Measurements from ENCODE around the gene UBAP1L. TPM values are rescaled to one million over a fixed set of nuclear protein-coding genes. Genes with fewer than 3 reads are reported as not detected.
A peak's percentile ranks its signal among the peaks of the same experiment; 100 is the strongest.

The UBAP1L gene
- 1 to 10 TPM; 3.4 to 4.6 TPM for total RNA-seq

DNA sequence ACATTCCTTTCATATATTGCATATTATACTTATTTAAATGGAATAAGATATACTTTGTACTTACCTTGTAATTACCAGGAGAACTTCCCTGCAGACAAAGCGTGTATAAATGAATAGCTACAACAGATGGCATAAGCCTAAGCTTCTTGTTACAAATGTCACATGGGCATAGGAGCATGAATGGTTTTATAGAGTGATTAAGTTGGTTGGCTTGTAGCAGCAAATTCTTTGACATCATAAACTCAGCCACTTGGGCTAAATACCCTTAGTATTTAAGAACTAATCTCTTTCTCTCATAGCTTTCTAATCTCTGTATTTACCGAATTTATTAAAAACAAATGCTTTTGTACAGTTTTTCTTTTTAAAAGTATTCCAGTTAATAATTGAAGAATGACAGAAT is at the start of gene UBAP1L:
Gene UBAP1L, minus strand, starts transcription at position 115 of the 400 bp plus-strand sequence. CDS start 8,985 bp downstream, outside the sequence.
- intact Hi-C loops (cut with DNase I), result no loop called here
- H3K27ac ChIP-seq, result no peak within 1 kb of the TSS
- H3K27me3 ChIP-seq, result no peaks in the 10 kb centered on the region
- H3K4me1 ChIP-seq, result no peaks in the 10 kb centered on the region
- TF ChIP-seq, protein P1, sequence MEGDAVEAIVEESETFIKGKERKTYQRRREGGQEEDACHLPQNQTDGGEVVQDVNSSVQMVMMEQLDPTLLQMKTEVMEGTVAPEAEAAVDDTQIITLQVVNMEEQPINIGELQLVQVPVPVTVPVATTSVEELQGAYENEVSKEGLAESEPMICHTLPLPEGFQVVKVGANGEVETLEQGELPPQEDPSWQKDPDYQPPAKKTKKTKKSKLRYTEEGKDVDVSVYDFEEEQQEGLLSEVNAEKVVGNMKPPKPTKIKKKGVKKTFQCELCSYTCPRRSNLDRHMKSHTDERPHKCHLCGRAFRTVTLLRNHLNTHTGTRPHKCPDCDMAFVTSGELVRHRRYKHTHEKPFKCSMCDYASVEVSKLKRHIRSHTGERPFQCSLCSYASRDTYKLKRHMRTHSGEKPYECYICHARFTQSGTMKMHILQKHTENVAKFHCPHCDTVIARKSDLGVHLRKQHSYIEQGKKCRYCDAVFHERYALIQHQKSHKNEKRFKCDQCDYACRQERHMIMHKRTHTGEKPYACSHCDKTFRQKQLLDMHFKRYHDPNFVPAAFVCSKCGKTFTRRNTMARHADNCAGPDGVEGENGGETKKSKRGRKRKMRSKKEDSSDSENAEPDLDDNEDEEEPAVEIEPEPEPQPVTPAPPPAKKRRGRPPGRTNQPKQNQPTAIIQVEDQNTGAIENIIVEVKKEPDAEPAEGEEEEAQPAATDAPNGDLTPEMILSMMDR (IDR thresholded peaks at IDR 0.05), result no peak
- TF ChIP-seq POLR2A (IDR thresholded peaks at IDR 0.05), result no peak
- no peak within 1 kb of the TSS for H3K4me3 ChIP-seq
- DNase-seq (no peak), ATAC-seq (no peak)
- no peaks in the 10 kb centered on the region for H3K9me3 ChIP-seq
- H3K36me3 ChIP-seq (replicated peaks in 1 of 2; ENCODE audit: insufficient read depth in 1 of 2, low read depth in 2 of 2), result peaks cover 9 to 30% of the 10 kb centered on the region in 2 donors
- WGBS, 2 donors, result 81 to 89% methylated on average over 2 of the region's 2 CpGs

DNA sequence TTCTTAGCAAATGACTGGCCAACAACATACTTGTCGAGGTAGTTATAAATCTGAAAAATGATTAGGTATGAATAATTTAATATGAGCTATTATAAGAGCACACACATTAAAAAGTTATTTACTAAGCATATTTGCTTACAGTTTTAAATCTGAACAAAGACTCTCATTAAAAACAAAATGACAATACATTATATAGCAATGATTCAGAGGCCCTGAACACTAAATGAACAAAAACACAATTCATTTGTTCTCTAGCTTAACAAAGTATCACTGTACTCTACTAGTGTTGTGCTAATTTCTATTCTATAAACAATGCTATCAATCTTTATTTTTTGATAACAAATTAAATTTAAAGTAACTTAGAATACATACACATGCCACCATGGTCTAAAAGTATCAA is 49.1 kb upstream of the UBAP1L start:
- DNase-seq (no peak), ATAC-seq (no peak)
- H3K9me3 ChIP-seq, result no peaks in the 10 kb centered on the region
- no peaks in the 10 kb centered on the region for H3K27me3 ChIP-seq
- intact Hi-C loops (cut with DNase I), result no loop called here
- no peak overlapping the region for H3K4me3 ChIP-seq
- H3K36me3 ChIP-seq (replicated peaks in 1 of 2; ENCODE audit: insufficient read depth in 1 of 2, low read depth in 2 of 2), result peaks cover 7 to 9% of the 10 kb centered on the region in 2 donors
- 41 to 54% methylated on average over 1 of the region's 1 CpG for WGBS, 2 donors
- H3K27ac ChIP-seq, result no peak overlapping the region
- TF ChIP-seq POLR2A (IDR thresholded peaks at IDR 0.05), result no peak
- TF ChIP-seq, protein P1 (IDR thresholded peaks at IDR 0.05), result no peak
- no peaks in the 10 kb centered on the region for H3K4me1 ChIP-seq

GRCh38 chr15:65163041-65163440 is 48.0 kb upstream of the UBAP1L start:
- 84% methylated on average over 4 of the region's 4 CpGs for WGBS, 2 donors
- no peaks in the 10 kb centered on the region for H3K4me1 ChIP-seq
- H3K36me3 ChIP-seq (replicated peaks in 1 of 2; ENCODE audit: insufficient read depth in 1 of 2, low read depth in 2 of 2), result peaks cover 7 to 14% of the 10 kb centered on the region in 2 donors
- TF ChIP-seq, protein P1 (IDR thresholded peaks at IDR 0.05), result no peak
- no peak for TF ChIP-seq POLR2A (IDR thresholded peaks at IDR 0.05)
- no peaks in the 10 kb centered on the region for H3K9me3 ChIP-seq
- H3K27ac ChIP-seq, result no peak overlapping the region
- ATAC-seq (no peak), DNase-seq (no peak)
- intact Hi-C loops (cut with DNase I), result no loop called here
- no peaks in the 10 kb centered on the region for H3K27me3 ChIP-seq
- no peak overlapping the region for H3K4me3 ChIP-seq

- Histone ChIP-seq H3K4me3 (no peak overlapping the region), H3K9me3 (no peaks in the 10 kb centered on the region), H3K27me3 (no peaks in the 10 kb centered on the region), H3K4me1 (no peaks in the 10 kb centered on the region), H3K36me3 (replicated peaks in 1 of 2; ENCODE audit: insufficient read depth in 1 of 2, low read depth in 2 of 2) (peaks cover 6 to 40% of the 10 kb centered on the region in 2 donors), H3K27ac (no peak overlapping the region)
- WGBS, 2 donors, result 73 to 74% methylated on average over 5 of the region's 5 CpGs
- no peak for TF ChIP-seq POLR2A (IDR thresholded peaks at IDR 0.05)
- TF ChIP-seq, protein P1 (IDR thresholded peaks at IDR 0.05), result no peak
- intact Hi-C loops (cut with DNase I), result no loop called here
- ATAC-seq, result no peak
- DNase-seq, result no peak
Observed at GRCh38 chr15:65156692-65157091, 41.7 kb upstream of the UBAP1L start.

DNA sequence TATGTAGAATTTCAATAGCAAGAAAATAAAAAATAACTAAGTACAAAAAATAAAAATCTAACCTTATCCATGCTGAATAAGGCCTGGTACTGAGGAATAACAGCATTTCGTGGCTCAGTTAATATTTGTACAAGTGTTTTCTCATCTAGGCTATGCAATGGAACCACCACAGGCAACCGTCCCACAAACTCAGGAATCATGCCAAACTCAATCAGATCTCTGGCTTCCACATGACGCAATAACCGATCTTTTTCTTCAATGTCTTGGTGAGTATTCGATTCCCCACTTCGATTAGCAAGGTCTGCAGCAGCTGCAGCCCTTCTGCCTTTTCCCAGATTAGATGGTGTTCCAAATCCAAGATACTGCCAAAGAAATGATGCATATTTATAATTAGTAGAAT is 39.7 kb upstream of the UBAP1L start:
- DNase-seq (peak in 1 of 4 donors; percentile 10), ATAC-seq (no peak)

More for the DNA sequence above, 39.7 kb upstream of the UBAP1L start:
- H3K4me1 ChIP-seq, result no peaks in the 10 kb centered on the region
- H3K27me3 ChIP-seq, result no peaks in the 10 kb centered on the region
- H3K36me3 ChIP-seq (replicated peaks in 1 of 2; ENCODE audit: insufficient read depth in 1 of 2, low read depth in 2 of 2), result peaks cover 6 to 45% of the 10 kb centered on the region in 2 donors
- intact Hi-C loops (cut with DNase I), result no loop called here
- no peaks in the 10 kb centered on the region for H3K9me3 ChIP-seq
- H3K27ac ChIP-seq, result no peak overlapping the region
- 39 to 44% methylated on average over 6 of the region's 6 CpGs for WGBS, 2 donors
- TF ChIP-seq, protein P1 (IDR thresholded peaks at IDR 0.05), result no peak
- no peak for TF ChIP-seq POLR2A (IDR thresholded peaks at IDR 0.05)
- no peak overlapping the region for H3K4me3 ChIP-seq
